Lower leg skin (tissue), 4 donors: ENCODE data around the gene CPSF3. TPM values are rescaled to one million over a fixed set of nuclear protein-coding genes. Genes with fewer than 3 reads are reported as not detected.
"Not testable (repeated sequence)": the region's sequence is repeated elsewhere in the genome, so short reads cannot be mapped to it uniquely, and the experiment has no call there.

ENCODE experiments used
- DNase-seq, 2 donors: peaks; one replicate each; pipeline ENCODE4 v3.0.0-alpha.2; 2019; ENCODE audit warnings: low spot score in 2 of 2
- H3K4me3 ChIP-seq: fragments of 200-600 bp; sonication (generic); 2 replicates; pipeline ENCODE4 v1.5.1; 2017; ENCODE audit warnings: mild to moderate bottlenecking, low read depth; ENCODE audit not compliant: poor library complexity, severe bottlenecking
- POLR2A ChIP-seq, 2 donors: fragments of 450-650 bp; IDR thresholded peaks; one replicate each; pipeline ENCODE4 v1.6.1; 2016 to 2017; ENCODE audit warnings: antibody characterized with exemption in 2 of 2, mild to moderate bottlenecking in 1 of 2, moderate library complexity in 1 of 2
- WGBS, 2 donors: methylation state at CpG; one replicate each; pipeline ENCODE4 v1.1.5; 2018; 5-methylcytosine and 5-hydroxymethylcytosine counted together
- intact Hi-C: fragments of 100-400 bp; cut with DNase I; formaldehyde crosslinking; loops from one replicate; pipeline ENCODE4 v1.15.0; 2023; ENCODE audit warnings: low total_unique reads
- total RNA-seq, 4 donors: library from RNA; depleted of rRNA; stranded (reverse); fragments of >200 nt; gene quantifications; one replicate each; pipeline ENCODE4 v1.1.0, GENCODE V29; 2016
- TF ChIP-seq, protein P1 (sequence below), 3 donors: fragments of 450-650 bp; IDR thresholded peaks; one replicate each; pipeline ENCODE4 v1.5.1; 2016; ENCODE audit warnings: antibody characterized with exemption in 3 of 3, mild to moderate bottlenecking in 3 of 3, moderate library complexity in 2 of 3

CPSF3 gene
- total RNA-seq, 4 donors from 2014 or later = 23.0 to 34.1 (median 26.2) TPM

DNA sequence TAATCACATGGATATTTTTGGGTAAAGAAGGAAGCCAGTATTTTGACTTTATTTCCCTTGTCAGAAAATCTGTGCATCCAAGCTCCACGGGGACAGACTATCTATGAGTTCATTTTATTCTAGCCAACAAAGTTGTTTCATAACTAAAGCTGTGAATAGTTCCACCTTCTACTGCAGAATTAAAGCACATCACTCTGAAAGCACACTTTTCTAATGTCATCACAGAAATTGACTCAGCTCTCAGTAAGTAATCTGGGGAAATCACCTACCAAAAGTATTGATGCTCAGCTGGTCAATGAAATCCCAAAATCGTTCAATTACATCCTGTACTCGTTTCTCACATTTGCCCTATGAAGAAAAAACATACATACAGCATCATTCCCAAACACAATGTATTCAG lies 70.0 kb downstream of the CPSF3 start:
- TF ChIP-seq, protein P1, sequence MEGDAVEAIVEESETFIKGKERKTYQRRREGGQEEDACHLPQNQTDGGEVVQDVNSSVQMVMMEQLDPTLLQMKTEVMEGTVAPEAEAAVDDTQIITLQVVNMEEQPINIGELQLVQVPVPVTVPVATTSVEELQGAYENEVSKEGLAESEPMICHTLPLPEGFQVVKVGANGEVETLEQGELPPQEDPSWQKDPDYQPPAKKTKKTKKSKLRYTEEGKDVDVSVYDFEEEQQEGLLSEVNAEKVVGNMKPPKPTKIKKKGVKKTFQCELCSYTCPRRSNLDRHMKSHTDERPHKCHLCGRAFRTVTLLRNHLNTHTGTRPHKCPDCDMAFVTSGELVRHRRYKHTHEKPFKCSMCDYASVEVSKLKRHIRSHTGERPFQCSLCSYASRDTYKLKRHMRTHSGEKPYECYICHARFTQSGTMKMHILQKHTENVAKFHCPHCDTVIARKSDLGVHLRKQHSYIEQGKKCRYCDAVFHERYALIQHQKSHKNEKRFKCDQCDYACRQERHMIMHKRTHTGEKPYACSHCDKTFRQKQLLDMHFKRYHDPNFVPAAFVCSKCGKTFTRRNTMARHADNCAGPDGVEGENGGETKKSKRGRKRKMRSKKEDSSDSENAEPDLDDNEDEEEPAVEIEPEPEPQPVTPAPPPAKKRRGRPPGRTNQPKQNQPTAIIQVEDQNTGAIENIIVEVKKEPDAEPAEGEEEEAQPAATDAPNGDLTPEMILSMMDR (IDR thresholded peaks at IDR 0.05) = no peak
- no peak for TF ChIP-seq POLR2A (IDR thresholded peaks at IDR 0.05)
- intact Hi-C loops = no loop called here
- WGBS, 2 donors = 84 to 85% methylated on average over 3 of the region's 3 CpGs
- DNase-seq = no peak
- no peak overlapping the region for H3K4me3 ChIP-seq

DNA sequence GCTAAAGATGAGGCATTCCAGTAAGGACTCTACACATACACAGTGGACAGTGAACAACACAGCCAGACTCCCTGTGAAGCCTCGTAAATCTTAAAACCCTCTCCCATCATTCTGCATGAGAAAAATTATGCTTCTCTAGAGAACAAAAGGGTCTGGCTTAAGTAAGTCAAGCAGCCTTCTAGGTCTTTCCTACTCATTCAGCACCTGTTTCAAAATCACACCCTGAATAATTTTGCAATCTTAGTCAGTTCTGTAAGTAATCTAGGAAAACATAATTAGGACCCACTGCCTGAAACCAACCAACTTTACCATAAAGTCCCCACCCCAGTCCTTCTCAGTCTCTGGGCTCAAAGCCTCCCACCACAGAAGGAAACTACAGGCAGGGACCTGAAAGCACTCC lies 70.6 kb downstream of the CPSF3 start:
- no peak overlapping the region for H3K4me3 ChIP-seq
- WGBS, 2 donors = 94% methylated on average over 1 of the region's 1 CpG
- no peak for TF ChIP-seq POLR2A (IDR thresholded peaks at IDR 0.05)
- TF ChIP-seq, protein P1 (IDR thresholded peaks at IDR 0.05) = no peak
- intact Hi-C loops = no loop called here
- peak in 1 of 2 donors; percentile 9 for DNase-seq

GRCh38 chr2:9497017-9497416 lies 73.6 kb downstream of the CPSF3 start:
- no peak overlapping the region for H3K4me3 ChIP-seq
- no peak for DNase-seq
- intact Hi-C loops = no loop called here
- WGBS, 2 donors = 84 to 89% methylated on average over 4 of the region's 4 CpGs
- TF ChIP-seq, protein P1 (IDR thresholded peaks at IDR 0.05) = no peak
- no peak for TF ChIP-seq POLR2A (IDR thresholded peaks at IDR 0.05)

- TF ChIP-seq, protein P1 (IDR thresholded peaks at IDR 0.05) = no peak
- no peak for TF ChIP-seq POLR2A (IDR thresholded peaks at IDR 0.05)
- intact Hi-C loops = no loop called here
- WGBS, 2 donors = 79 to 88% methylated on average over 1 of the region's 1 CpG
- H3K4me3 ChIP-seq = no peak overlapping the region
- DNase-seq = no peak
These were observed 74.8 kb downstream of the CPSF3 start for GRCh38 chr2:9498210-9498609.

GRCh38 chr2:9508931-9509330 lies 85.5 kb downstream of the CPSF3 start:
- H3K4me3 ChIP-seq = no peak overlapping the region
- TF ChIP-seq POLR2A (IDR thresholded peaks at IDR 0.05) = no peak
- TF ChIP-seq, protein P1 (IDR thresholded peaks at IDR 0.05) = no peak
- 28 to 29% methylated on average over 1 of the region's 1 CpG for WGBS, 2 donors
- DNase-seq = no peak
- intact Hi-C loops = no loop called here

DNA sequence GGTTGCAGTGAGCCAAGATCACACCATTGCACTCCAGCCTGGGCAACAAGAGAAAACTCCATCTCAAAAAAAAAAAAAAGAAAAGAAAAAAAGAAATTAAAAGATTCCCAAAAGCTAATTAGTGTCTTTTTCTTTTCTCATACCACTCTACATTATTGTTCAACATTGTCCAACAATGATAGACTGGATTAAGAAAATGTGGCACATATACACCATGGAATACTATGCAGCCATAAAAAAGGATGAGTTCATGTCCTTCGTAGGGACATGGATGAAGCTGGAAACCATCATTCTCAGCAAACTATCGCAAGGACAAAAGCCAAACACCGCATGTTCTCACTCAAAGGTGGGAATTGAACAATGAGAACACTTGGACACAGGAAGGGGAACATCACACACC lies 90.5 kb downstream of the CPSF3 start:
- intact Hi-C loops, DNase-seq, H3K4me3 ChIP-seq: not testable (repeated sequence)
- 98 to 100% methylated on average over 3 of the region's 3 CpGs for WGBS, 2 donors
